Myocyte (in vitro differentiated cells): ENCODE data around the gene ITGA4. TPM values are rescaled to one million over a fixed set of nuclear protein-coding genes. Genes with fewer than 3 reads are reported as not detected.

Source experiments
- DNase-seq: peaks from one replicate; pipeline ENCODE4 v3.0.0-alpha.2; 2012; ENCODE audit warnings: low read depth
- total RNA-seq: library from RNA; depleted of rRNA; stranded (reverse); fragments of >200 nt; gene quantifications from 2 replicates; pipeline ENCODE4 v1.2.3, GENCODE V29; 2014

Gene ITGA4
- total RNA-seq, 1 donor from 2014 or later: 31.9 TPM

DNA sequence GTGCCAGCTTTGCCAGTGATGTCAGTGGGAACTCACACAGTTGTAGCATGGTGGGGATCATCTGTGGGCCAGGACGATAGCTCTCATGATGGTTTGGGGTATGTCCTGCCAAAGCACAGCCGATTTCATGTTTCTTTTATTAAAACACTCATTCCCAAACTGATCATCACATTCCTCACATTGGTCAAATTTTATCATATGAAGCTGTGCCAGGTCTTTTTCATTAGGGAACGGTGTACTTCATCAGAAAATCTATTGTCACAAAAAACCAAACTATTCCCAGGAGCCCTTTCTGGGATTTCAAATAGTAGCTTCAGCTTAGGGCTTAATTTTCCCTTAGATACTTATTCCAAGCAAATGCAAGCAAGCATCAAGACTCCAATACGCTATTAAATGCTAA, 42.0 kb downstream of the ITGA4 start:
- DNase-seq: no peak

GRCh38 chr2:181500201-181500600, 43.0 kb downstream of the ITGA4 start:
- no peak for DNase-seq

- no peak for DNase-seq
Measured at GRCh38 chr2:181515719-181516118, 58.5 kb downstream of the ITGA4 start.

GRCh38 chr2:181516992-181517391, 59.8 kb downstream of the ITGA4 start:
- no peak for DNase-seq

DNA sequence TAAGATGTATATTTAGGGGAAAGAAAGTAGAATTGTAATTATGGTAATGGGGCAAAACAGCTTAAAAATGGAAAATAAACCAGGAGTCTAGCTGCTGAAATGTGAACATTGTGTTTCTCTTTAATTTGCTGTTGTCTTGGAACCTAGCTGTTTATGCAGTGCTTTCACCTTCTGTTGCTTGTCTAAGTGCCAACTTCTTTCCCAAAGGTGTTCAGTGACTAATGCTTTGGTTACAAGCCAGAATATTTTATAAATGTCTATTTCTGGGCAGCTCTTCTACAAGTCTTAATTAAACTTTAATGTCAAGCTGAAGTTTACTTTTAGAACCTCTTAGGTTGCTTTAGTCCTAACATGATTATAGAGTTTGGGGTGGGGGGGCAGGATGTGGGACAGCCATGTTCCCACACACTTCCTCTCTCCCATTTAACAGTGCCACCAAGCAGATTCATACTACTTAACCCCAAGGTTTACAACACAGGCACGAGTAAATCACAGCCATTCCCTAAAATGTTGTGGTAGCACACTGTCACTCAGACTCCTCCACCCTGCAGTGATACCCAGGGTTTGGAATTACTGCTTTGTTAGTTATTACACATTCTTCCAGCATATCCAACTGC, 60.6 kb downstream of the ITGA4 start:
- no peak for DNase-seq

DNA sequence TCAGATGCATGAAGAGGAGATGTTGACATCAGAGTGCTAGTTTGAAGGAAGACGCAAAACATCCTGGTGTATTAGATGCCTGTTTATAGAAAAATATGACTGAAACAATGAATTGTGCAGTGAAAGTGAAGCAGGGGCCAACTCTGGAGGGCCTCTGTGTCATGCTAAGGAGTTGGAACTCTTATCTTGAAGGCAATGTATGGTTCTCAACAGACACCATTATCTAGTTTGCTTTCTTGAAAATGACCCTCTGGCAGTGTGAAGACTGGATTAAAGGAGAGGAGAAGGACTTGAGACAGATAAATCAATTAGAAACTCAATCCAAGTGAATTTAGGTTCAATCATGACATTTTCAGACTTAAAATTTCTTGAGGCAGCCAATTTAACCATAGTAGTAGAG, 63.1 kb downstream of the ITGA4 start:
- DNase-seq: no peak

- DNase-seq: no peak
Measured at GRCh38 chr2:181523756-181524155, 66.6 kb downstream of the ITGA4 start.

DNA sequence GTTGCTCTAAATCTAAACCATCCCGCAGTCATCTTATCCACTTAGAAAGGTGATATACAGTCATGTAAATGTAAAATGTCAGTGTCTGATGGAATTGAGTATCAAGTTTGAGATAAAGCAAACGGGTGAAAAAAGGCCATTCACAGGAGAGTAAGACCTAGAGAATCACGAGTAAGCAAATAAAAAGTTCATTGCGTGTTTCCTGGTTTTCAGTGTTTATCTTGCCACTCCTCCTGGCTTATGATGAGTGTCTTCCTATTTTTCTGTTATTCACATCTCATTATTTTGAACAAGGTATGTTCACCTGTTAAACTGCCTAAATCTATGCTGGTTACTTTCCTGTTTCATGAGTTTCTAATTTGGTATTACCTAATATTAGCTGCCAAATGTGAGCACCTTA, 68.8 kb downstream of the ITGA4 start:
- no peak for DNase-seq

GRCh38 chr2:181527058-181527457, 69.9 kb downstream of the ITGA4 start:
- no peak for DNase-seq

- DNase-seq: no peak
Measured at GRCh38 chr2:181528441-181528840, 71.3 kb downstream of the ITGA4 start.

DNA sequence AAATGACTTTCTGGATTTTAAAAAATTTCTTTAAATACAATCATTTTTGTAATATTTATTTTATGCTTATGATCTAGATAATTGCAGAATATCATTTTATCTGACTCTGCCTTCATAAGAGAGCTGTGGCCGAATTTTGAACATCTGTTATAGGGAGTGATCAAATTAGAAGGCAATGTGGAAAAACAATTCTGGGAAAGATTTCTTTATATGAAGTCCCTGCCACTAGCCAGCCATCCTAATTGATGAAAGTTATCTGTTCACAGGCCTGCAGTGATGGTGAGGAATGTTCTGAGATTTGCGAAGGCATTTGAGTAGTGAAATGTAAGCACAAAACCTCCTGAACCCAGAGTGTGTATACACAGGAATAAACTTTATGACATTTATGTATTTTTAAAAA, 79.5 kb downstream of the ITGA4 start:
- DNase-seq: no peak

DNA sequence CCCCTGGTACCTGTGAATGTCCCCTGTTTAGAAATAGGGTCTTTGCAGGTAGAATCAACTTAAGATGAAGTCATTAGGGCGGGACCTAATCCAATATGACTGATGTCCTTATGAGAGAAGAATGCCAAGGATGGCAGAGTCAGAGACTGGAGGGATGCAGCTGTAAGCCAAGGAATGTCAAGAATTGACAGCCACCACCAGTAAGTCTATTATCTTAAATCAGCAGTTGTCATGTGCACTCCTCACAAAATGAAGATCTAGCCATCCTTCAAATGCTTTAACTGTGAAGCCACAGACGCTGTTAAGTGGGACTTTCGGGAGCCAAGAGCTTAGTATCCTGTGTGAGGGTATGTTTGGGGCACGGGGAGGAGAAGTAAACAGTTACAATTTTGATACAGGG, 83.2 kb downstream of the ITGA4 start:
- peak; percentile 74 for DNase-seq

DNA sequence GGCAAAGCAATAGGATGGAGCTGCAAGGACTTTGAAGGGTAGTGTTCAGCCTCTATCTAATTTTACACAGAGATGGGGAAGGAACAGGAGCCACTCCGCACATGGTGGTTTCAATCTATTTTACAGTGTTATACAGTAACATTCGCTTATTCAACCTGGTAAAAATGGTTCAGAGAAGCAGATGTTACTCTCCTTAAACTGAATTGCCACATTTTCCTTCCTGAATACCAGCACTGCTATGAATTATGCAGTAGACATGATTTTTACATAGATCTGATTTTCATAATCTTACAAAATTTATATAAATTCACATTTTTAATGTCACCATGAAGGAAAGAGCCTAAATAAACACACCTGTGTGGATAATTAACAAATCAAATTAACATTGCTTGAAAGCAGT, 85.0 kb downstream of the ITGA4 start:
- DNase-seq: no peak

DNA sequence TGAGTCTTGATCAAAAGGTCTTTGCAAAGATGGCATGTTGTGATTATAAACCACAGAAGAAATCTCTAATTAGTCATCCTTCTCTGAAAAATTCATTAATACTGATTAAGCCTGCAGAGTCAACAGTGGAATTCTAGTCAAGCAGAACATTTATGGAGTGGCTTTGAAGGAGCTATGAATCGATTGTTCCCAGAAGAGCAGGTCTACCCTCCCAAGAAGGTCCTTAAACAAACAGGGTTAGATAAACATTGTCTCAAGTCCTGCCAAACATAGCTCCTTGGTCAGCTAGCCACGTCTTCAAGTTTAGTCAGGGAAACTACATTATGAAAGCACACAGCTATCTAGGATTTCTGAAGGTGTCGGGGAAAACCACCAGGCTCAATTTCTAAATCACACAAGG, 88.9 kb downstream of the ITGA4 start:
- DNase-seq: no peak

- DNase-seq: no peak
Measured at GRCh38 chr2:181552808-181553207, 95.6 kb downstream of the ITGA4 start.

- no peak for DNase-seq
Measured at GRCh38 chr2:181553244-181553643, 96.1 kb downstream of the ITGA4 start.

GRCh38 chr2:181554061-181554830, 97.1 kb downstream of the ITGA4 start:
- DNase-seq: no peak

DNA sequence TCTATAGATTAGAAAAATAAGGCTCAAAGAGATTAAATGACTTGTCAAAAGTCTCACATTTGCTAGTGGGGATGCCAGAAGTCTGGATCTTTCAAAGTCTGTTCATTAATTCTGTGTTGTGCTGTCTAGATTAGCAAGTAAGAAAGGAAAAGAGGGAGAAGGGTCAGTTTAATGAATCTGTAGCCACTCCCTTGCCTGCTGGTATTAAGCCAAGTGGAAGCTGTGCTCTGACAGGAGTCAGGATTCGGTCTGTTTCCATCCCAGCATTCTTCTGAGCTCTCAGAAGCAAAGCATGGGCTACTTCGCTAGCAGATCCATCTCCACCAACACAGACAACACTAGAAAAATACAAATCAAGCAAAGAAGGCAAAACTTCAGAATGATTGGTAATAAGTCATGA, 101.2 kb downstream of the ITGA4 start:
- no peak for DNase-seq

DNA sequence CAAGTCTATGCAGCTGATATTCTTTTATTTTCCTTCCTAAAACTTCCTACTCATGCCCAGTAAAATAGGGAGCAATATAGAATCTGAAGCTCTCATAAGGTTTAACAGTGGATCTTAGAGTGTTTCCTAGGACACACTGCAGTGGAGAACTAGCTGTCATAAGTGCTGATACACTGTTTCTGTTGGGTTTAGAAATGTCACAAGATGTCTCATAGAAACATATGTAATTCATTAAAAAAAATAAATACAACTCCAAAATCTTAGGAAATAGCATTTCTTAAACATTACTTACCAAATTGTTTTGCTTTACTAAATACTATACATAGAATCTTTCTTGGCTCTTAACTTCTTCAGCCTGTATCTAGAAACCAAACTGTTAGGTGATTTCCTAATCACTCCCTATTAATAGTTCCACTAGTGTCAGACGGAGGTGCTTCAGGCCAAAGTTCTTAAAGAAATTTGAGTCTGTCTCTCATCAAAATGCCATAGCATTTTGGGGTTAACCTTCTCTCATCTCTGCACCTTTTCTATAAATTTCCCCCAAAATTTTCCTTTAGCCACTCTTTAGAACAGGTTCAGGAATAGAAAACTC, 106.0 kb downstream of the ITGA4 start:
- no peak for DNase-seq

- peak; percentile 66 for DNase-seq
Measured at GRCh38 chr2:181566334-181567032, 109.3 kb downstream of the ITGA4 start.

GRCh38 chr2:181570059-181570458, 112.9 kb downstream of the ITGA4 start:
- DNase-seq: no peak
